ENCODE results near the gene PAIP1.

GRCh38 chr5:43570450-43571158, 13.7 kb upstream of the PAIP1 start:
- no peak for TF ChIP-seq CTCF (IDR thresholded peaks at IDR 0.05; ENCODE audit: low read length)
- no peak for TF ChIP-seq EZH2 (optimal IDR thresholded peaks at IDR 0.05; ENCODE audit: low read depth, low read length)
